H9 (cell line): ENCODE measurements around the gene TLK2. TPM values are rescaled to one million over a fixed set of nuclear protein-coding genes. Genes with fewer than 3 reads are reported as not detected.

ENCODE experiments used
- DNase-seq: peaks from one replicate; pipeline ENCODE4 v3.0.0-alpha.2; 2017
- H2AFZ ChIP-seq: one replicate; pipeline ENCODE4 v1.6.1; 2013; ENCODE audit warnings: mild to moderate bottlenecking, low read length, control low read depth, moderate library complexity
- H2AK5ac ChIP-seq: 2 replicates; pipeline ENCODE4 v1.6.1; 2013; ENCODE audit warnings: low read length, control low read depth, mixed read lengths; ENCODE audit not compliant: insufficient read length
- H2BK120ac ChIP-seq: one replicate; pipeline ENCODE4 v1.6.1; 2013; ENCODE audit warnings: low read depth, mild to moderate bottlenecking, low read length, control low read depth, inconsistent platforms; ENCODE audit not compliant: poor library complexity, severe bottlenecking
- H2BK12ac ChIP-seq: 2 replicates; pipeline ENCODE4 v1.6.1; 2013; ENCODE audit warnings: low read length, control low read depth, mixed read lengths, low read depth; ENCODE audit not compliant: insufficient read length
- H2BK15ac ChIP-seq: 2 replicates; pipeline ENCODE4 v1.6.1; 2013; ENCODE audit warnings: low read depth, low read length, control low read depth
- H2BK20ac ChIP-seq: one replicate; pipeline ENCODE4 v1.6.1; 2013; ENCODE audit warnings: low read depth, mild to moderate bottlenecking, low read length, control low read depth, inconsistent platforms; ENCODE audit not compliant: poor library complexity, severe bottlenecking
- H2BK5ac ChIP-seq: 2 replicates; pipeline ENCODE4 v1.6.1; 2013; ENCODE audit warnings: low read length, control low read depth, mixed read lengths; ENCODE audit not compliant: insufficient read length
- H3K14ac ChIP-seq: 2 replicates; pipeline ENCODE4 v1.6.1; 2013; ENCODE audit warnings: low read length, control low read depth; ENCODE audit not compliant: insufficient read depth
- H3K18ac ChIP-seq: 2 replicates; pipeline ENCODE4 v1.6.1; 2013; ENCODE audit warnings: low read depth, mild to moderate bottlenecking, mixed read lengths, low read length, control low read depth; ENCODE audit not compliant: insufficient read length
- H3K23ac ChIP-seq: 2 replicates; pipeline ENCODE4 v1.6.1; 2013; ENCODE audit warnings: low read length, control low read depth, mixed read lengths, low read depth; ENCODE audit not compliant: insufficient read length
- H3K23me2 ChIP-seq: 2 replicates; pipeline ENCODE4 v1.6.1; 2013; ENCODE audit warnings: low read depth, mild to moderate bottlenecking, mixed read lengths, low read length, control low read depth; ENCODE audit not compliant: insufficient read length, poor library complexity, severe bottlenecking
- H3K27ac ChIP-seq: 2 replicates; pipeline ENCODE4 v1.5.1; 2013; ENCODE audit warnings: low read length, control low read depth, mixed read lengths, low read depth; ENCODE audit not compliant: insufficient read length
- H3K27me3 ChIP-seq: 2 replicates; pipeline ENCODE4 v1.6.1; 2013; ENCODE audit warnings: low read length, control low read depth, inconsistent platforms; ENCODE audit not compliant: insufficient read depth
- H3K4ac ChIP-seq: 2 replicates; pipeline ENCODE4 v1.6.1; 2013; ENCODE audit warnings: low read depth, mild to moderate bottlenecking, control low read depth, inconsistent platforms, low read length, moderate library complexity
- H3K4me1 ChIP-seq: 2 replicates; pipeline ENCODE4 v1.6.1; 2013; ENCODE audit warnings: low read length, control low read depth, inconsistent platforms; ENCODE audit not compliant: insufficient read depth
- H3K4me2 ChIP-seq: 2 replicates; pipeline ENCODE4 v1.6.1; 2013; ENCODE audit warnings: low read length, control low read depth, mixed read lengths; ENCODE audit not compliant: insufficient read length, insufficient read depth
- H3K56ac ChIP-seq: 2 replicates; pipeline ENCODE4 v1.6.1; 2013; ENCODE audit warnings: low read depth, mild to moderate bottlenecking, mixed read lengths, low read length, control low read depth; ENCODE audit not compliant: insufficient read length
- H3K79me1 ChIP-seq: 2 replicates; pipeline ENCODE4 v1.6.1; 2013; ENCODE audit warnings: low read depth, mild to moderate bottlenecking, moderate library complexity, low read length, control low read depth, inconsistent platforms; ENCODE audit not compliant: insufficient read depth, poor library complexity, severe bottlenecking
- H3K79me2 ChIP-seq: 2 replicates; pipeline ENCODE4 v1.6.1; 2013; ENCODE audit warnings: low read length, control low read depth, inconsistent platforms; ENCODE audit not compliant: insufficient read depth
- H3K9ac ChIP-seq: 2 replicates; pipeline ENCODE4 v1.6.1; 2013; ENCODE audit warnings: low read length, control low read depth, mixed read lengths; ENCODE audit not compliant: insufficient read length; ENCODE audit errors: extremely low read depth
- H3K9me3 ChIP-seq: one replicate; pipeline ENCODE4 v1.6.1; 2013; ENCODE audit warnings: low read depth, low read length, inconsistent platforms; ENCODE audit not compliant: control insufficient read depth
- H3T11ph ChIP-seq: one replicate; pipeline ENCODE4 v1.6.1; 2013; ENCODE audit warnings: mild to moderate bottlenecking, low read length, control low read depth, inconsistent platforms
- H4K20me1 ChIP-seq: one replicate; pipeline ENCODE4 v1.6.1; 2013; ENCODE audit not compliant: control insufficient read depth, insufficient read length, insufficient read depth
- H4K5ac ChIP-seq: 2 replicates; pipeline ENCODE4 v1.6.1; 2013; ENCODE audit warnings: low read depth, mild to moderate bottlenecking, mixed read lengths, low read length, control low read depth; ENCODE audit not compliant: insufficient read length
- H4K8ac ChIP-seq: replicated peaks from 2 replicates; pipeline ENCODE4 v1.6.1; 2013; ENCODE audit warnings: low read length, control low read depth, mixed read lengths, low read depth; ENCODE audit not compliant: insufficient read length
- H4K91ac ChIP-seq: 2 replicates; pipeline ENCODE4 v1.6.1; 2013; ENCODE audit warnings: low read depth, mild to moderate bottlenecking, moderate library complexity, mixed read lengths, low read length, control low read depth; ENCODE audit not compliant: insufficient read length
- H3K27ac Mint-ChIP-seq, 3 experiments: 2 replicates in 2 of 3; 3 replicates in 1 of 3; pipeline ENCODE4 v1.8.0; 2020 to 2021; ENCODE audit warnings: mixed read lengths in 3 of 3, mild to moderate bottlenecking in 1 of 3, moderate library complexity in 1 of 3
- H3K27me3 Mint-ChIP-seq: 2 replicates; pipeline ENCODE4 v1.8.0; 2021; ENCODE audit warnings: low read depth, mild to moderate bottlenecking, moderate library complexity, mixed read lengths
- H3K36me3 Mint-ChIP-seq, 3 experiments: 2 replicates in 2 of 3; 3 replicates in 1 of 3; pipeline ENCODE4 v1.8.0; 2020 to 2021; ENCODE audit warnings: low read depth in 3 of 3, mixed read lengths in 3 of 3; ENCODE audit not compliant: insufficient read depth in 1 of 3
- H3K4me1 Mint-ChIP-seq, 2 experiments: 2 replicates each; pipeline ENCODE4 v1.8.0; 2020; ENCODE audit warnings: mixed read lengths in 2 of 2
- H3K4me3 Mint-ChIP-seq, 2 experiments: 2 replicates in 1 of 2; 3 replicates in 1 of 2; pipeline ENCODE4 v1.8.0; 2020 to 2021; ENCODE audit warnings: mild to moderate bottlenecking in 2 of 2, mixed read lengths in 2 of 2, moderate library complexity in 1 of 2
- H3K9me3 Mint-ChIP-seq, 2 experiments: 2 replicates in 1 of 2; 3 replicates in 1 of 2; pipeline ENCODE4 v1.8.0; 2020; ENCODE audit warnings: mild to moderate bottlenecking in 2 of 2, mixed read lengths in 2 of 2, moderate library complexity in 1 of 2
- WGBS: extraction: QIAGEN DNeasy Blood & Tissue Kit; methylation state at CpG from one replicate; pipeline ENCODE4 v1.1.7; 2013; ENCODE audit warnings: missing lambda C conversion rate, low lambda C conversion rate, mixed read lengths; ENCODE audit not compliant: insufficient read length; ENCODE audit errors: extremely low coverage; 5-methylcytosine and 5-hydroxymethylcytosine counted together
- total RNA-seq: library from RNA; stranded (reverse); gene quantifications from 2 replicates; pipeline ENCODE4 v1.2.1, GENCODE V29; 2021
- TF ChIP-seq, protein P1 (sequence below): fragments of 200-600 bp; sonication (generic); conservative IDR thresholded peaks from 3 replicates; pipeline ENCODE4 v1.8.0; 2021; ENCODE audit warnings: antibody characterized with exemption, mild to moderate bottlenecking

TLK2 gene
- total RNA-seq, 1 experiment from 2014 or later: 63.7 TPM

GRCh38 chr17:62597150-62597549 lies 118.5 kb downstream of the TLK2 start:
- Histone ChIP-seq H4K5ac (no peak overlapping the region), H2AFZ (no peak overlapping the region), H3K27ac (no peak overlapping the region), H3K27me3 (no peaks in the 10 kb centered on the region), H2BK12ac (no peak overlapping the region), H2BK20ac (no peak overlapping the region), H2BK120ac (no peak overlapping the region), H3K14ac (no peak overlapping the region), H4K20me1 (no peaks in the 10 kb centered on the region), H2BK5ac (no peak overlapping the region), H2BK15ac (no peak overlapping the region), H3K4me2 (no peak overlapping the region), H4K91ac (no peak overlapping the region), H2AK5ac (no peak overlapping the region), H3T11ph (no peak overlapping the region), H3K79me2 (no peaks in the 10 kb centered on the region), H3K18ac (no peak overlapping the region), H3K23ac (no peak overlapping the region), H3K23me2 (no peaks in the 10 kb centered on the region), H4K8ac (no peak overlapping the region), H3K79me1 (no peaks in the 10 kb centered on the region), H3K4ac (no peak overlapping the region), H3K9me3 (no peaks in the 10 kb centered on the region), H3K56ac (no peak overlapping the region), H3K9ac (no peak overlapping the region), H3K4me1 (no peaks in the 10 kb centered on the region)
- H3K4me3 Mint-ChIP-seq: no peak overlapping the region
- H3K9me3 Mint-ChIP-seq: peaks cover 5 to 13% of the 10 kb centered on the region in 2 experiments; a peak in 4 of 5 replicates
- DNase-seq: no peak
- H3K27ac Mint-ChIP-seq: no peak overlapping the region
- TF ChIP-seq, protein P1, sequence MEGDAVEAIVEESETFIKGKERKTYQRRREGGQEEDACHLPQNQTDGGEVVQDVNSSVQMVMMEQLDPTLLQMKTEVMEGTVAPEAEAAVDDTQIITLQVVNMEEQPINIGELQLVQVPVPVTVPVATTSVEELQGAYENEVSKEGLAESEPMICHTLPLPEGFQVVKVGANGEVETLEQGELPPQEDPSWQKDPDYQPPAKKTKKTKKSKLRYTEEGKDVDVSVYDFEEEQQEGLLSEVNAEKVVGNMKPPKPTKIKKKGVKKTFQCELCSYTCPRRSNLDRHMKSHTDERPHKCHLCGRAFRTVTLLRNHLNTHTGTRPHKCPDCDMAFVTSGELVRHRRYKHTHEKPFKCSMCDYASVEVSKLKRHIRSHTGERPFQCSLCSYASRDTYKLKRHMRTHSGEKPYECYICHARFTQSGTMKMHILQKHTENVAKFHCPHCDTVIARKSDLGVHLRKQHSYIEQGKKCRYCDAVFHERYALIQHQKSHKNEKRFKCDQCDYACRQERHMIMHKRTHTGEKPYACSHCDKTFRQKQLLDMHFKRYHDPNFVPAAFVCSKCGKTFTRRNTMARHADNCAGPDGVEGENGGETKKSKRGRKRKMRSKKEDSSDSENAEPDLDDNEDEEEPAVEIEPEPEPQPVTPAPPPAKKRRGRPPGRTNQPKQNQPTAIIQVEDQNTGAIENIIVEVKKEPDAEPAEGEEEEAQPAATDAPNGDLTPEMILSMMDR: no peak
- WGBS: no CpG with 5 or more reads among the region's 2 CpGs
- H3K27me3 Mint-ChIP-seq: no peaks in the 10 kb centered on the region
- H3K36me3 Mint-ChIP-seq: peaks cover 36 to 77% (median 64%) of the 10 kb centered on the region in 3 experiments
- no peaks in the 10 kb centered on the region for H3K4me1 Mint-ChIP-seq
